ENCODE data around the gene DHX40.

The DHX40 gene

DNA sequence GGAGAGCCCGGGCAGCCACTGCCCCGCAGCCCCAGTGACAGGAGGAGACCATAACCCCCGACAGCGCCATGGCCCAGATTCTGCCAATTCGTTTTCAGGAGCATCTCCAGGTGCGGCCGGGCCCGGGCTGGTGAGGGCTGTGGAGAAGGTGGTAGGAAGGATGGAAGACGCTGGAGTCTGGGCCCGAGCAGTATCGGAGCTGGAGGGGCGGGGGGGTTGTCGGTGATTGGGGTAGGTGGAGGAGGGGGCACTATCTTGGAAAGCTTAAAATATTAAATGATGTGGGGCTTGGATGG, 54.6 kb downstream of the DHX40 start:
- peaks cover 11% of the 10 kb centered on the region for H3K36me3 ChIP-seq
- H3K4me3 ChIP-seq (ENCODE audit: low read depth, low read length), result peak overlapping the region; percentile 96
- TF ChIP-seq, protein P1, sequence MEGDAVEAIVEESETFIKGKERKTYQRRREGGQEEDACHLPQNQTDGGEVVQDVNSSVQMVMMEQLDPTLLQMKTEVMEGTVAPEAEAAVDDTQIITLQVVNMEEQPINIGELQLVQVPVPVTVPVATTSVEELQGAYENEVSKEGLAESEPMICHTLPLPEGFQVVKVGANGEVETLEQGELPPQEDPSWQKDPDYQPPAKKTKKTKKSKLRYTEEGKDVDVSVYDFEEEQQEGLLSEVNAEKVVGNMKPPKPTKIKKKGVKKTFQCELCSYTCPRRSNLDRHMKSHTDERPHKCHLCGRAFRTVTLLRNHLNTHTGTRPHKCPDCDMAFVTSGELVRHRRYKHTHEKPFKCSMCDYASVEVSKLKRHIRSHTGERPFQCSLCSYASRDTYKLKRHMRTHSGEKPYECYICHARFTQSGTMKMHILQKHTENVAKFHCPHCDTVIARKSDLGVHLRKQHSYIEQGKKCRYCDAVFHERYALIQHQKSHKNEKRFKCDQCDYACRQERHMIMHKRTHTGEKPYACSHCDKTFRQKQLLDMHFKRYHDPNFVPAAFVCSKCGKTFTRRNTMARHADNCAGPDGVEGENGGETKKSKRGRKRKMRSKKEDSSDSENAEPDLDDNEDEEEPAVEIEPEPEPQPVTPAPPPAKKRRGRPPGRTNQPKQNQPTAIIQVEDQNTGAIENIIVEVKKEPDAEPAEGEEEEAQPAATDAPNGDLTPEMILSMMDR (IDR thresholded peaks at IDR 0.05; ENCODE audit: low read depth, low read length), result no peak
- H3K27ac ChIP-seq, result peak overlapping the region; percentile 99
- H3K9me3 ChIP-seq (ENCODE audit: severe bottlenecking), result no peaks in the 10 kb centered on the region
- no peak for DNase-seq
- no peaks in the 10 kb centered on the region for H3K27me3 ChIP-seq (ENCODE audit: insufficient read depth, low read depth, severe bottlenecking)

DNA sequence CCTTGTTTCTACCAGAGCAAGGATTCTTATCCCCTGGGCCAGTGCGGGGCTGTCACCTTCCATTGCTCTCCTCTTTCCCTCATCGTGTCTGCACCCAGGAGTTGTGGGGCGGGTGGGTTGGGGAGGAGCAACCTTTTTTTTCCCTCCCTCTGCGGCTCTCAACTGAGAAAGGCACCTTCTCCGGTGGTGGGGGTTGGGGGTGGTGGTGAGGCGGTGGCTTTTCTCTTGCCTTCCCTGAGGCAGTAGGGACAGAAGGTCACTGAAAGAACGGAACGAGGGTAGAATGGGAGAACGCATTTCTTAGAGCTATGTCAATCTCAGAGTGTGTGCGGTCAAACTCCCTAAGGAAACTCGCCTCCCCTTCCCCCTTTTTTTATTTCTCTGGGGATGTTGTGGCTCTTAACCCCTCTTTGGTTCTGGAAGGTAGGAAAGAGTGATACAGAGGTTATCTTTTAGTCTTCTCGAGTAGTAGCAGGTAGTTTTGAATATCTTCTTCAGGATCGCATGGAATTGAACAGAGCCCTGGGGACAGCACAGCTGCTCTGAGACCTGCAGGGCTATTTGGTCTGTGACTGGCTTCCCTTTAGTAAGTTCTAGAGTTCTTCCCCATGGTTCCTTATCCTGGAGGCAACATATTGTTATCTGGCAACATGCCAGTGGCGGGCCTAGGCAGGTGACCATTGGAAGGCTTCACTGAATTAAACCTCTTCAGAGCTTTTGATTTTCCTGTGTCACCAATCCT, 55.3 kb downstream of the DHX40 start:
- TF ChIP-seq, protein P1 (IDR thresholded peaks at IDR 0.05; ENCODE audit: low read depth, low read length), result no peak
- peak overlapping the region; percentile 99 for H3K27ac ChIP-seq

DNA sequence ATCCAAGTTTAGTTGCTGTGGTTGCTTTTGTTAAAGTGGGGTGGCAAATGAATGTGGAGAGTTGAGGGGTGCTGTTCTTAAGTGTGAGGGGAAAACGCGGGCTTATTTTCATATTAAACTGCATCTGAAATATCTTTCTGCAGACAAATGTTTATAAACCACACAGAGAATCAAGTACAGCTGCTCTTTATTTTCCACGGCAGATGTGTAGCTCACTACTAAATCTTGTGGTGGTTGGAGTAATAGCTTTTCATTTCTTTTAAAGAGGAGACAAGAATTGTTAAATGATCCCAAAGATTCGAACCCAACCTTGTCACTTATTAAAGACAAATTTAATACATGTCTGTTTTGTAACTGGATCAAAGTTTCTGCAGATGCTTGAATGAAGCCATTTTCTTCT, 56.4 kb downstream of the DHX40 start:
- H3K36me3 ChIP-seq, result peaks cover 11% of the 10 kb centered on the region
- no peak overlapping the region; the same call in 1 of the 2 replicates for H3K4me3 ChIP-seq (ENCODE audit: low read depth, low read length)
- no peak for DNase-seq
- no peaks in the 10 kb centered on the region for H3K27me3 ChIP-seq (ENCODE audit: insufficient read depth, low read depth, severe bottlenecking)
- no peaks in the 10 kb centered on the region for H3K9me3 ChIP-seq (ENCODE audit: severe bottlenecking)
- H3K27ac ChIP-seq, result no peak overlapping the region
- TF ChIP-seq, protein P1 (IDR thresholded peaks at IDR 0.05; ENCODE audit: low read depth, low read length), result no peak

More for the DNA sequence above, 55.3 kb downstream of the DHX40 start:
- peak; percentile 73 for DNase-seq
- Histone ChIP-seq H3K27me3 (ENCODE audit: insufficient read depth, low read depth, severe bottlenecking) (no peaks in the 10 kb centered on the region), H3K9me3 (ENCODE audit: severe bottlenecking) (no peaks in the 10 kb centered on the region), H3K36me3 (peaks cover 11% of the 10 kb centered on the region), H3K4me3 (ENCODE audit: low read depth, low read length) (peak overlapping the region; percentile 96)

DNA sequence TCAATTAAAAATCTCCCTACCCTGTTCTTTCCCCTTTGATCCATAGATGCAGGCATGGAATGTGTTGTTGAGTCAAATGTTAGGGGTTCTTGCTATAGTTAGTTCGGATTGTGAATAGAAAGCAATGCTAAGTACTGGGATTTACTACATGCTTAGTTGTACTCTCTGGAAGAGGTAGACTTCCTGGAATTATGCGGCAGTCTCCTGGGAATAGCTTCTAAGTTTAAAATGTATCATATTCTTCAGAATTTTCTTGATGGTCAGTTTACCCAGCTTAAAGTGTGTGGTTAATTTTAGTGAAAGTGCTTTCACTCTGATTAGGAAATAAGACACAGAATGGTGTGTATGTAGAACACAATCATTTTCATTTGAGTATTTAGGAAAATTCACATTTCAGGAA, 57.7 kb downstream of the DHX40 start:
- TF ChIP-seq, protein P1 (IDR thresholded peaks at IDR 0.05; ENCODE audit: low read depth, low read length), result no peak
- no peaks in the 10 kb centered on the region for H3K9me3 ChIP-seq (ENCODE audit: severe bottlenecking)
- no peaks in the 10 kb centered on the region for H3K27me3 ChIP-seq (ENCODE audit: insufficient read depth, low read depth, severe bottlenecking)
- no peak overlapping the region for H3K27ac ChIP-seq
- DNase-seq, result no peak
- H3K36me3 ChIP-seq, result peaks cover 11% of the 10 kb centered on the region
- H3K4me3 ChIP-seq (ENCODE audit: low read depth, low read length), result no peak overlapping the region

DNA sequence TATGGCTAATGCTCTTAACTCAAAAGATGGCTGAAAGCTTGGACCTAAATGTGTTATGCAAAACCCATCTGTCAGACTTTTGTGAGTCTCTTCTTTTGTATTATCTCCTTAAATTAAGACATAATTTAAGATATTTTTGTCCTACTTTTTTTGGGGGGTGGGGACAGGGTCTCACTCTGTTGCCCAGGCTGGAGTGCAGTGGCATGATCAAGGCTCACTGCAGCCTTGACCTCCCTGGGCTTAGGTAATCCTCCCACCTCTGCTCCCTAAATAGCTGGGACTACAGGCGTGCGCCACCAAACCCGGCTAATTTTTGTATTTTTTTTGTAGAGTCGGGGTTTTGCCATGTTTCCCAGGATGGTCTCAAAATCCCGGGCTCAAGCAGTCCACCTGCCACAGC, 61.3 kb downstream of the DHX40 start:
- no peaks in the 10 kb centered on the region for H3K27me3 ChIP-seq (ENCODE audit: insufficient read depth, low read depth, severe bottlenecking)
- H3K27ac ChIP-seq, result peak overlapping the region; percentile 42
- H3K9me3 ChIP-seq (ENCODE audit: severe bottlenecking), result peaks cover 2% of the 10 kb centered on the region
- TF ChIP-seq, protein P1 (IDR thresholded peaks at IDR 0.05; ENCODE audit: low read depth, low read length), result no peak
- no peak overlapping the region for H3K4me3 ChIP-seq (ENCODE audit: low read depth, low read length)
- no peak for DNase-seq
- H3K36me3 ChIP-seq, result peaks cover 16% of the 10 kb centered on the region

DNA sequence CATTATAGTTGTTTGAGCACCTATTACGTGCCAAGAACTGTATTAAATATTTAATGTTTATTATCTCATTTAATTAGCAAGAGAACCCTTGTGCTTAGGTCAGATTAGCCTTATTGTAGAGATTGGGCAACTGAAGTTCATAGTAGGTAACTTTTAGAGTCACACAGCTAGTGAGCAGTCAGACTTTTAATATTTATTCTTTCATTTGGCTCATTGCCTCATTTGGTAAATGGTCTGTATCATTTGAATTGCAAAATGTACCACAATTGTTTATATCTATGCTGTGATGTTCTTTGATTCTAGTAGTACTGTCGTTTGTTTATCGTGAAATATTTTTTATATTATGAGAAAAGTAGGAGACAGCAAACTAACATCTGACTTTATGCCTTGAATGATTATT, 61.9 kb downstream of the DHX40 start:
- Histone ChIP-seq H3K9me3 (ENCODE audit: severe bottlenecking) (peaks cover 2% of the 10 kb centered on the region), H3K27me3 (ENCODE audit: insufficient read depth, low read depth, severe bottlenecking) (no peaks in the 10 kb centered on the region), H3K36me3 (peaks cover 16% of the 10 kb centered on the region), H3K27ac (peak overlapping the region; percentile 42), H3K4me3 (ENCODE audit: low read depth, low read length) (no peak overlapping the region)
- no peak for DNase-seq
- TF ChIP-seq, protein P1 (IDR thresholded peaks at IDR 0.05; ENCODE audit: low read depth, low read length), result no peak
